Ovary (tissue), 9 donors: ENCODE results near the gene TTC7B. TPM values are rescaled to one million over a fixed set of nuclear protein-coding genes. Genes with fewer than 3 reads are reported as not detected.

Experiments used
- DNase-seq, 5 donors: peaks; one replicate each; pipeline ENCODE4 v3.0.0-alpha.2; 2019 to 2020
- H3K27ac ChIP-seq, 2 donors: fragments of 200-600 bp; one replicate each; pipeline versions ENCODE4 v1.5.1 to v1.8.0; 2019 to 2022
- H3K27me3 ChIP-seq: fragments of 200-600 bp; one replicate; pipeline ENCODE4 v1.8.0; 2022
- H3K36me3 ChIP-seq: fragments of 200-600 bp; sonication (generic); one replicate; pipeline ENCODE4 v1.5.1; 2019
- H3K4me1 ChIP-seq: one replicate; pipeline ENCODE4 v1.8.1; 2013; ENCODE audit warnings: mild to moderate bottlenecking, moderate library complexity; ENCODE audit not compliant: insufficient read depth
- H3K4me3 ChIP-seq: fragments of 200-600 bp; sonication (generic); one replicate; pipeline ENCODE4 v1.5.1; 2017
- H3K9me3 ChIP-seq, 2 donors: fragments of 200-600 bp in 1 of 2; sonication (generic) in 1 of 2; one replicate each; pipeline versions ENCODE4 v1.5.1 to v1.8.1; 2013 to 2019; ENCODE audit warnings: mild to moderate bottlenecking in 1 of 2, moderate library complexity in 1 of 2
- CTCF ChIP-seq, 3 donors: fragments of 450-650 bp in 2 of 3; fragments of 200-600 bp in 1 of 3; IDR thresholded peaks; one replicate each; pipeline versions ENCODE4 v1.5.1 to v1.8.0; 2016 to 2022; ENCODE audit warnings: antibody characterized with exemption in 3 of 3, mild to moderate bottlenecking in 1 of 3
- EP300 ChIP-seq: sonication (generic); formaldehyde crosslinking; IDR thresholded peaks from one replicate; pipeline ENCODE4 v1.6.1; 2017; ENCODE audit warnings: antibody characterized with exemption
- POLR2A ChIP-seq: fragments of 450-650 bp; IDR thresholded peaks from one replicate; pipeline ENCODE4 v1.6.1; 2017; ENCODE audit warnings: antibody characterized with exemption, mild to moderate bottlenecking, moderate library complexity
- WGBS, 3 donors: extraction: QIAGEN DNeasy Blood & Tissue Kit in 1 of 3; methylation state at CpG; one replicate each; pipeline versions ENCODE4 v1.1.5 to v1.1.7; 2013 to 2017; 5-methylcytosine and 5-hydroxymethylcytosine counted together
- intact Hi-C, 4 donors: fragments of 100-400 bp; cut with DNase I; formaldehyde crosslinking; loops; one replicate each; pipeline versions ENCODE4 v1.11.0 to v1.15.1; 2022 to 2023
- polyA plus RNA-seq, 2 donors: library from polyadenylated mRNA; stranded (reverse); fragments of 200-250 nt in 1 of 2; fragments of 350-450 nt in 1 of 2; fragmentation: Illumina TruSeq in 1 of 2; extraction: RNeasy Lipid Tissue Mini Kit (QIAGEN cat#74804) in 1 of 2; gene quantifications; one replicate each; pipeline ENCODE4 v1.2.3, GENCODE V29; 2013 to 2014
- total RNA-seq, 7 donors: library from RNA; depleted of rRNA in 2 of 7; stranded (reverse); fragments of >200 nt in 2 of 7; fragmentation: NEBNext Ultra II Directional in 3 of 7; extraction: Animal tissue kit (Norgen Biotek cat#: 25700) in 3 of 7; gene quantifications; one replicate each; pipeline versions ENCODE4 v1.1.0 to v1.2.4, GENCODE V29; 2016 to 2023
- donor health status: DM: no; HTN: no; CAD: no; lungs with moderate emphysema.
- donor health status: DM: no; HTN: no; CAD: no.
- donor health status: Bipolar disorder and iron deficiency.
- donor health status: DM: yes; HTN: yes; CAD: no.
- donor health status: DM: no; HTN: no; CAD: no.
- donor health status: DM: yes; HTN: yes; CAD: no.

TTC7B gene
- total and polyA plus RNA-seq, 9 donors = 18.2 to 39.5 (median 34.2) TPM

GRCh38 chr14:90808759-90809529 is 7.3 kb downstream of the TTC7B start:
- no peak for TF ChIP-seq POLR2A
- TF ChIP-seq EP300 = no peak
- no peak for TF ChIP-seq CTCF (IDR thresholded peaks at IDR 0.05)
- Histone ChIP-seq H3K27ac (no peak overlapping the region), H3K4me3 (no peak overlapping the region), H3K27me3 (no peaks in the 10 kb centered on the region), H3K9me3 (no peaks in the 10 kb centered on the region), H3K36me3 (no peaks in the 10 kb centered on the region), H3K4me1 (peaks cover 13% of the 10 kb centered on the region)
- DNase-seq = no peak
- intact Hi-C loops = no loop called here
- 88 to 89% (median 88%) methylated on average over 15 of the region's 15 CpGs for WGBS, 3 donors

- H3K4me3 ChIP-seq = no peak overlapping the region
- H3K9me3 ChIP-seq = no peaks in the 10 kb centered on the region
- no peaks in the 10 kb centered on the region for H3K36me3 ChIP-seq
- TF ChIP-seq CTCF (IDR thresholded peaks at IDR 0.05) (no peak), EP300 (no peak)
- no peak overlapping the region for H3K27ac ChIP-seq
- DNase-seq = no peak
- WGBS, 3 donors = 84 to 88% (median 88%) methylated on average over 6 of the region's 6 CpGs
- peaks cover 13% of the 10 kb centered on the region for H3K4me1 ChIP-seq
- intact Hi-C loops = no loop called here
- H3K27me3 ChIP-seq = no peaks in the 10 kb centered on the region
These were observed 9.2 kb downstream of the TTC7B start for GRCh38 chr14:90807060-90807459.

GRCh38 chr14:90805662-90806540 is 10.3 kb downstream of the TTC7B start:
- no peaks in the 10 kb centered on the region for H3K36me3 ChIP-seq
- H3K9me3 ChIP-seq = no peaks in the 10 kb centered on the region
- H3K27ac ChIP-seq = no peak overlapping the region
- no peak overlapping the region for H3K4me3 ChIP-seq
- peak in 1 of 5 donors; percentile 57 for DNase-seq
- H3K27me3 ChIP-seq = no peaks in the 10 kb centered on the region
- TF ChIP-seq CTCF (IDR thresholded peaks at IDR 0.05) (no peak), POLR2A (no peak), EP300 (no peak)
- whole genome bisulfite sequencing, 3 donors = 45 to 55% (median 46%) methylated on average over 21 of the region's 21 CpGs
- peaks cover 13% of the 10 kb centered on the region for H3K4me1 ChIP-seq
- intact Hi-C loops = no loop called here

GRCh38 chr14:90805084-90805391 is 11.2 kb downstream of the TTC7B start:
- no peak overlapping the region for H3K4me3 ChIP-seq
- no peaks in the 10 kb centered on the region for H3K36me3 ChIP-seq
- H3K9me3 ChIP-seq = no peaks in the 10 kb centered on the region
- intact Hi-C loops = no loop called here
- TF ChIP-seq EP300 = no peak
- DNase-seq = no peak
- peaks cover 10% of the 10 kb centered on the region for H3K4me1 ChIP-seq
- WGBS, 3 donors = 95% methylated on average over 13 of the region's 13 CpGs
- no peak overlapping the region for H3K27ac ChIP-seq
- H3K27me3 ChIP-seq = no peaks in the 10 kb centered on the region
